Gastroesophageal sphincter (tissue), 4 donors: Measurements from ENCODE around the gene DUSP10. TPM values are rescaled to one million over a fixed set of nuclear protein-coding genes. Genes with fewer than 3 reads are reported as not detected.

Source experiments
- ATAC-seq: fragments of 150-250 bp; one replicate; pipeline ENCODE4 v1.9.1; 2016; ENCODE audit warnings: mild to moderate bottlenecking, moderate library complexity
- H3K27ac ChIP-seq, 4 donors: fragments of 200-600 bp; sonication (generic) in 3 of 4; 1 replicate in 3 of 4; 2 replicates in 1 of 4; pipeline ENCODE4 v1.5.1; 2016 to 2019
- H3K27me3 ChIP-seq: fragments of 200-600 bp; sonication (generic); one replicate; pipeline ENCODE4 v1.5.1; 2019
- H3K36me3 ChIP-seq, 2 donors: fragments of 200-600 bp; sonication (generic); one replicate each; pipeline ENCODE4 v1.5.1; 2019; ENCODE audit warnings: control low read depth in 1 of 2
- H3K4me1 ChIP-seq, 3 donors: fragments of 200-600 bp; sonication (generic); 1 replicate in 2 of 3; 2 replicates in 1 of 3; pipeline ENCODE4 v1.5.1; 2016 to 2019; ENCODE audit warnings: control low read depth in 2 of 3
- H3K4me3 ChIP-seq, 2 donors: fragments of 200-600 bp; sonication (generic); one replicate each; pipeline ENCODE4 v1.5.1; 2019; ENCODE audit warnings: mild to moderate bottlenecking in 1 of 2, moderate library complexity in 1 of 2
- H3K9me3 ChIP-seq, 3 donors: fragments of 200-600 bp; sonication (generic); one replicate each; pipeline ENCODE4 v1.5.1; 2017 to 2019; ENCODE audit warnings: control low read depth in 2 of 3
- EP300 ChIP-seq: sonication (generic); formaldehyde crosslinking; IDR thresholded peaks from one replicate; pipeline ENCODE4 v1.6.1; 2017; ENCODE audit warnings: antibody characterized with exemption, mild to moderate bottlenecking
- POLR2A ChIP-seq, 2 donors: fragments of 450-650 bp; IDR thresholded peaks; one replicate each; pipeline ENCODE4 v1.6.1; 2017; ENCODE audit warnings: antibody characterized with exemption in 2 of 2, mild to moderate bottlenecking in 2 of 2, moderate library complexity in 1 of 2
- POLR2AphosphoS5 ChIP-seq: sonication (generic); formaldehyde crosslinking; IDR thresholded peaks from one replicate; pipeline ENCODE4 v1.6.1; 2017; ENCODE audit warnings: antibody characterized with exemption
- WGBS, 2 donors: methylation state at CpG; one replicate each; pipeline ENCODE4 v1.1.5; 2018; ENCODE audit warnings: low coverage in 1 of 2; 5-methylcytosine and 5-hydroxymethylcytosine counted together
- total RNA-seq, 4 donors: library from RNA; depleted of rRNA; stranded (reverse); fragments of >200 nt; gene quantifications; one replicate each; pipeline ENCODE4 v1.1.0, GENCODE V29; 2016
- TF ChIP-seq, protein P1 (sequence below), 4 experiments: fragments of 200-600 bp in 2 of 4; fragments of 450-650 bp in 2 of 4; sonication (generic) in 1 of 4; IDR thresholded peaks; one replicate each; pipeline ENCODE4 v1.5.1; 2017 to 2019; ENCODE audit warnings: antibody characterized with exemption in 4 of 4, mild to moderate bottlenecking in 2 of 4, moderate library complexity in 2 of 4

Gene DUSP10
- total RNA-seq, 4 donors from 2014 or later: 3.5 to 12.0 (median 5.3) TPM

DNA sequence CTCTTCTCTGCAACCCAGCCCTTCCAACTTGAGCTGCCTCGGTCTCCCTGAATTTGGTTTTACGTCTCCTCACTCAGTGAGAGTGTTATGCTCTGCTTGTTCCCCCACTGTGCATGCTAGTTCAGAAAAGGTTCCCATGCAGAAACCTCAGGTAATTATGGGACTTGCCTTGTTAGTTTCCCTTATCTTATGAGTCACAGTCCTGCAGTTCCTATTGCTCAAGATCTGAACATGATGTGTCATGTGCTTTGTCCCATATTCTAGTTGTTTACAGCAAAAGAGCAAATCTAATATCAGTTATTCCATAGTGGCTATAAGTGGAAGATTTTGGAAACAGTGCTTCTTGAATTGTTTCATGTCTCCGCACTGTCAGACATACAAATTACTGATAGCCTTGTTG, 74.4 kb downstream of the DUSP10 start:
- no peak for TF ChIP-seq POLR2AphosphoS5
- TF ChIP-seq POLR2A (IDR thresholded peaks at IDR 0.05): no peak
- TF ChIP-seq EP300: no peak
- TF ChIP-seq, protein P1, sequence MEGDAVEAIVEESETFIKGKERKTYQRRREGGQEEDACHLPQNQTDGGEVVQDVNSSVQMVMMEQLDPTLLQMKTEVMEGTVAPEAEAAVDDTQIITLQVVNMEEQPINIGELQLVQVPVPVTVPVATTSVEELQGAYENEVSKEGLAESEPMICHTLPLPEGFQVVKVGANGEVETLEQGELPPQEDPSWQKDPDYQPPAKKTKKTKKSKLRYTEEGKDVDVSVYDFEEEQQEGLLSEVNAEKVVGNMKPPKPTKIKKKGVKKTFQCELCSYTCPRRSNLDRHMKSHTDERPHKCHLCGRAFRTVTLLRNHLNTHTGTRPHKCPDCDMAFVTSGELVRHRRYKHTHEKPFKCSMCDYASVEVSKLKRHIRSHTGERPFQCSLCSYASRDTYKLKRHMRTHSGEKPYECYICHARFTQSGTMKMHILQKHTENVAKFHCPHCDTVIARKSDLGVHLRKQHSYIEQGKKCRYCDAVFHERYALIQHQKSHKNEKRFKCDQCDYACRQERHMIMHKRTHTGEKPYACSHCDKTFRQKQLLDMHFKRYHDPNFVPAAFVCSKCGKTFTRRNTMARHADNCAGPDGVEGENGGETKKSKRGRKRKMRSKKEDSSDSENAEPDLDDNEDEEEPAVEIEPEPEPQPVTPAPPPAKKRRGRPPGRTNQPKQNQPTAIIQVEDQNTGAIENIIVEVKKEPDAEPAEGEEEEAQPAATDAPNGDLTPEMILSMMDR (IDR thresholded peaks at IDR 0.05): no peak
- H3K36me3 ChIP-seq: no peaks in the 10 kb centered on the region
- H3K9me3 ChIP-seq: no peaks in the 10 kb centered on the region
- no peaks in the 10 kb centered on the region for H3K4me1 ChIP-seq
- no peak for ATAC-seq
- H3K27ac ChIP-seq: no peak overlapping the region
- WGBS, 2 donors: 82 to 100% methylated on average over 3 of the region's 3 CpGs
- H3K27me3 ChIP-seq: no peaks in the 10 kb centered on the region
- H3K4me3 ChIP-seq: no peak overlapping the region

DNA sequence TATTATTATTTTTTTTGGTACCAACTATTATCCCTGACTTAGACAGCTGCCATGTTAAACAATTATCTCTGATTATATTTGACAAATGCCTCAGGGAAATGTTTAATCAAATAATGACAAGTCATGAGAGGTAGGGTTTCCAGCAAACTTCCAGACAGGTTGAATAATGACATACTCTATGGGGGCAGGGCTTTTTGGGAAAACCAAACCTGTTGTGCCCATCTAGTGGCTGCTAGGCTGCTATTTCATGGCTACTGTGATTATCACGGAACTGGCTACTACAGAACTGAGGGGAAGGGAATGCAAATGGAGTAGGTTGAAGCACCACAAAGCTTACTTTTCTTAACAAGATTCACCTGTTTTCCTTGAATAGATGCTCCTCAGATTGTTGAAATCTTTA, 77.6 kb downstream of the DUSP10 start:
- no peak overlapping the region for H3K27ac ChIP-seq
- no peaks in the 10 kb centered on the region for H3K9me3 ChIP-seq
- no peak for ATAC-seq
- TF ChIP-seq EP300 (no peak), POLR2AphosphoS5 (no peak), POLR2A (IDR thresholded peaks at IDR 0.05) (no peak)
- TF ChIP-seq, protein P1 (IDR thresholded peaks at IDR 0.05): no peak
- no peak overlapping the region for H3K4me3 ChIP-seq
- H3K27me3 ChIP-seq: no peaks in the 10 kb centered on the region
- no peaks in the 10 kb centered on the region for H3K36me3 ChIP-seq
- no peaks in the 10 kb centered on the region for H3K4me1 ChIP-seq
- 36 to 80% methylated on average over 1 of the region's 1 CpG for WGBS, 2 donors

DNA sequence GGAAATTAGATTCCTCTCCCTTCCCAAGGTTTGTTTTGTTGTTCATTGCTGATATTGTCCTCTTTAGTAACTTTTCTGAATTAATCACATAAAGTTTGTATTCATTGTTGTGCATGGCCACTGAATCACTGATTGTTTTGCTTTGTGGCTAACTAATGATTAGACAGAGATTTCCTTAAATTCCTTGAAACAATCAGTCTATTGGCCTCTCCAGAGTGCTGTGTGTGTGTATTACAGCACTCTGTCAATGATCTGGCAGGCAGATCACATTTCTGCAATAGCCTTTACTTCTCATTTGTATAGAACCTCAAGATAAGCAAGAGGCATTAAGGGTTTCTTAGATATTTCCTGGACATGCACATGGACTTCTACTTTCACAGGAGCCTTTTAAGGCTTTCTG, 78.6 kb downstream of the DUSP10 start:
- Histone ChIP-seq H3K4me1 (no peaks in the 10 kb centered on the region), H3K9me3 (no peaks in the 10 kb centered on the region), H3K27me3 (no peaks in the 10 kb centered on the region), H3K36me3 (no peaks in the 10 kb centered on the region), H3K27ac (no peak overlapping the region), H3K4me3 (no peak overlapping the region)
- TF ChIP-seq, protein P1 (IDR thresholded peaks at IDR 0.05): no peak
- no peak for TF ChIP-seq EP300
- no peak for TF ChIP-seq POLR2AphosphoS5
- no peak for TF ChIP-seq POLR2A (IDR thresholded peaks at IDR 0.05)
- no peak for ATAC-seq

DNA sequence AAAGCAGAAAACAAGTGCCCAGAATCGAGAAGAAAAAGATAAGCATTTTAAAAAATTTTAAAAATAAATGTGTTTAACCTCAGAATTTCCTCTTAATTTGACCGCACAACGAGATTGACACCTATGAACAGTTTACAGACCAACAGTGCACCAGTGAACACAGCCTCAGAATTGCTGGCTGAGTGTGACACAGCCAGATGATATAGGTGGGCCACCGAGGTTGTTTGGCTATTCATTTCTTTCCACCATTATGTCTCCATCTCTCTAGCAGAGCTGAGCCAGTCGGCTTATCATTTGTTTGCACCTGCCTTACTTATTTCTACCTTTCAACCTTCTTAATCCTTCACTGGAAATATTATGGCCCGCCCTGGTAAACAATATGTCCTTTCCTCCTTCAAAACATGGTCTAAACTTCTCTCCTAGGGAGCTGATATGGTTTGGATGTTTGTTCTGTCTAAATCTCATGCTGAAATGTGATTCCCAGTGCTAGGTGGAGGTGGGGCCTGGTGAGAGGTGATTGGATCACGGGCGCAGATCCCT, 86.1 kb downstream of the DUSP10 start:
- Histone ChIP-seq H3K9me3 (no peaks in the 10 kb centered on the region), H3K27me3 (no peaks in the 10 kb centered on the region), H3K27ac (no peak overlapping the region), H3K4me1 (no peaks in the 10 kb centered on the region), H3K4me3 (no peak overlapping the region), H3K36me3 (no peaks in the 10 kb centered on the region)
- WGBS, 2 donors: 74 to 99% methylated on average over 7 to 8 of the region's 8 CpGs
- no peak for ATAC-seq
- TF ChIP-seq POLR2AphosphoS5 (no peak), EP300 (no peak), POLR2A (IDR thresholded peaks at IDR 0.05) (no peak)
- TF ChIP-seq, protein P1 (IDR thresholded peaks at IDR 0.05): no peak
